ENCODE results near the gene PRPF19.

GRCh38 chr11:60844870-60845221 lies 61.5 kb downstream of the PRPF19 start:
- TF ChIP-seq CTCF (IDR thresholded peaks at IDR 0.05; ENCODE audit: insufficient read depth, low read length, poor library complexity, severe bottlenecking) (no peak), EZH2phosphoT487 (conservative IDR thresholded peaks at IDR 0.05; ENCODE audit: low read length) (no peak)

Data from SU-DHL-6 (cell line).